GM18517 (cell line): Measurements from ENCODE around the gene GTF2H3.

ENCODE experiments used
- ATAC-seq: cut with Tn5 transposase; IDR thresholded peaks from one replicate; pipeline ENCODE4 v1.9.1; 2021; ENCODE audit warnings: mild to moderate bottlenecking, moderate library complexity; ENCODE audit not compliant: unreplicated experiment

Gene GTF2H3

DNA sequence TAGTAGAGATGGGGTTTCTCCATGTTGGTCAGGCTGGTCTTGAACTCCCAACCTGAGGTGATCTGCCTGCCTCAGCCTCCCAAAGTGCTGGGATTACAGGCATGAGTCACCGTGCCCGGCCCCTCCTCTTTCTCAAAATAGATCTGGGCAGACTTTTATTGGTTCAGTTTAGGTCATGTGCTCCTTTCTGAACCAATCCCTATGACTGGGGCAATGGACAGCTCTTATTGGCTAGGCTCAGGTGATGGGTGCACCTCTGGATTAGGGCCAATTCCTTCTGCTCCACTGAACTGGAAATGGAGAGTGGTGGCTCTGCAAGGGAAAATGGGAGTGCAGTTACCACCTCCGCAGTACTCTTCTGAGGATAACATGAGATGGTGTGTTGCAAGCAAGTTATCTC, 72.3 kb downstream of the GTF2H3 start:
- ATAC-seq = no peak

DNA sequence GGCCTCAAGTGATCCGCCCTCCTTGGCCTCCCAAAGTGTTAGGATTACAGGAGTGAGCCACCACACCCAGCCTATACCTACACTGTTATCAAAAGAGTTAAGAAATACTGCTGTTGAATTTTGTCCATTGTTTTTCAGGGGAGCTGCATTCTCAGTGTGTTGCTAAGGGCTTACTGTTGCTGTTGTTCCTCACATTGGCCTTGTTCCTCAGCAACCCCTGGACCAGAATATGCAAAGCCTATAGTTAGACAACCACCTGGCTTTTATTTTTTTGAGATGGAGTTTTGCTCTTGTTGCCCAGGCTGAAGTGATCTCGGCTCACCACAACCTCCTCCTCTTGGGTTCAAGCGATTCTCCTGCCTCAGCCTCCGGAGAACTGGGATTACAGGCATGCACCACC, 73.8 kb downstream of the GTF2H3 start:
- no peak for ATAC-seq
